H1 (cell line): Measurements from ENCODE around the gene SPATS2. TPM values are rescaled to one million over a fixed set of nuclear protein-coding genes. Genes with fewer than 3 reads are reported as not detected.

Experiments used
- CHD7 ChIP-seq: fragments of 300-600 bp; sonication (generic); IDR thresholded peaks from 2 replicates; pipeline ENCODE4 v1.7.1; 2012; ENCODE audit warnings: low read length, moderate library complexity, mild to moderate bottlenecking, inconsistent platforms; ENCODE audit not compliant: insufficient replicate concordance
- CTCF ChIP-seq, 3 experiments: IDR thresholded peaks; 1 replicate in 2 of 3; 2 replicates in 1 of 3; pipeline versions ENCODE4 v1.5.1 to v1.6.1; 2011; ENCODE audit warnings: low read length in 3 of 3, mild to moderate bottlenecking in 3 of 3, inconsistent platforms in 2 of 3, low read depth in 1 of 3, moderate library complexity in 1 of 3; ENCODE audit not compliant: insufficient read depth in 1 of 3; ENCODE audit errors: control extremely low read depth in 1 of 3
- EP300 ChIP-seq, 2 experiments: IDR thresholded peaks; 1 replicate in 1 of 2; 2 replicates in 1 of 2; pipeline ENCODE4 v1.6.1; 2011 to 2012; ENCODE audit warnings: low read depth in 2 of 2, low read length in 2 of 2, mild to moderate bottlenecking in 2 of 2, borderline replicate concordance in 1 of 2, inconsistent platforms in 1 of 2, moderate library complexity in 1 of 2
- RAD21 ChIP-seq, 2 experiments: IDR thresholded peaks in 1 of 2; conservative IDR thresholded peaks in 1 of 2; 2 replicates each; pipeline ENCODE4 v1.6.1; 2011; ENCODE audit warnings: low read depth in 2 of 2, low read length in 2 of 2, improper control_type of control experiment in 1 of 2, inconsistent platforms in 1 of 2, mild to moderate bottlenecking in 1 of 2, moderate library complexity in 1 of 2
- SRF ChIP-seq: IDR thresholded peaks from 2 replicates; pipeline ENCODE4 v1.6.1; 2011; ENCODE audit warnings: mild to moderate bottlenecking, low read depth, low read length, moderate library complexity
- polyA plus RNA-seq, 7 experiments: library from polyadenylated mRNA; depleted of rRNA in 3 of 7; stranded (reverse) in 5 of 7; unstranded in 2 of 7; fragments of >200 nt in 5 of 7; fragments of 200-250 nt in 2 of 7; gene quantifications; 1 replicate in 5 of 7; 2 replicates in 1 of 7; 4 replicates in 1 of 7; pipeline versions ENCODE4 v1.2.1 to v1.2.3, GENCODE V29; 2011 to 2013; ENCODE audit warnings: missing spikeins in 2 of 7, mixed read lengths in 2 of 7
- total RNA-seq: library from RNA; stranded (reverse); fragmentation: NEBNext Ultra II Directional; extraction: Animal tissue kit (Norgen Biotek cat#: 25700); gene quantifications from 2 replicates; pipeline ENCODE4 v1.2.1, GENCODE V29; 2021

Gene SPATS2
- total and polyA plus RNA-seq, 2 of the 8 experiments (the other 6 are each of a cell fraction or from before 2014, with no cell fraction given): 19.2 to 24.5 TPM

- TF ChIP-seq CHD7 (no peak), RAD21 (IDR thresholded peaks at IDR 0.05 in 1 of 2, conservative IDR thresholded peaks at IDR 0.05 in 1 of 2; ENCODE audit: low read depth in 2 of 2, low read length in 2 of 2) (peak; percentile 39 to 56; a peak in 3 of 4 replicates), CTCF (IDR thresholded peaks at IDR 0.05; ENCODE audit: control extremely low read depth in 1 of 3, insufficient read depth in 1 of 3, low read depth in 1 of 3, low read length in 3 of 3) (peak; percentile 78 to 93 (median 92)), EP300 (IDR thresholded peaks at IDR 0.05; ENCODE audit: borderline replicate concordance in 1 of 2, low read depth in 2 of 2, low read length in 2 of 2) (no peak), SRF (no peak)
Measured at GRCh38 chr12:49347311-49348193, 19.7 kb upstream of the SPATS2 start (continued).
